Hematopoietic multipotent progenitor cell treated with erythropoietin and hydrocortisone succinate and interleukin-3 and kit ligand, for 15 days (in vitro differentiated cells): ENCODE results near the gene FBXW12.
"Not testable (repeated sequence)": the region's sequence is repeated elsewhere in the genome, so short reads cannot be mapped to it uniquely, and the experiment has no call there.

Experiments
- DNase-seq: peaks from one replicate; pipeline ENCODE4 v3.0.0-alpha.2; 2015; ENCODE audit warnings: low spot score

The FBXW12 gene

GRCh38 chr3:48371651-48372376 is at the start of gene FBXW12:
Gene FBXW12 (plus strand): TSS chr3:48372219. CDS start chr3:48372768, 549 bp downstream.
- DNase-seq, result no peak

GRCh38 chr3:48331706-48332435 is 40.1 kb upstream of the FBXW12 start:
- not testable (repeated sequence) for DNase-seq

GRCh38 chr3:48333346-48334245 is 38.4 kb upstream of the FBXW12 start, which contains the start of gene SPINK8:
Gene SPINK8 (minus strand): TSS chr3:48333661. CDS start chr3:48328341, 5,320 bp downstream.
- not testable (repeated sequence) for DNase-seq

- DNase-seq, result no peak
Observed at GRCh38 chr3:48334605-48335004, 37.4 kb upstream of the FBXW12 start.

GRCh38 chr3:48335286-48335685 is 36.7 kb upstream of the FBXW12 start:
- not testable (repeated sequence) for DNase-seq

- DNase-seq, result not testable (repeated sequence)
Observed at GRCh38 chr3:48337536-48337935, 34.5 kb upstream of the FBXW12 start.

GRCh38 chr3:48338635-48339034 is 33.4 kb upstream of the FBXW12 start:
- DNase-seq, result no peak

- no peak for DNase-seq
Observed at GRCh38 chr3:48343432-48343831, 28.6 kb upstream of the FBXW12 start.

- no peak for DNase-seq
Observed at GRCh38 chr3:48344867-48345507, 27.0 kb upstream of the FBXW12 start.

- DNase-seq, result no peak
Observed at GRCh38 chr3:48345946-48346572, 26.0 kb upstream of the FBXW12 start.

GRCh38 chr3:48347500-48347899 is 24.5 kb upstream of the FBXW12 start:
- no peak for DNase-seq

- no peak for DNase-seq
Observed at GRCh38 chr3:48352546-48352945, 19.5 kb upstream of the FBXW12 start.

- DNase-seq, result no peak
Observed at GRCh38 chr3:48353987-48354386, 18.0 kb upstream of the FBXW12 start.

GRCh38 chr3:48356419-48356818 is 15.6 kb upstream of the FBXW12 start:
- DNase-seq, result no peak

GRCh38 chr3:48361928-48362327 is 10.1 kb upstream of the FBXW12 start:
- DNase-seq, result no peak

- no peak for DNase-seq
Observed at GRCh38 chr3:48364840-48365239, 7.2 kb upstream of the FBXW12 start.

- DNase-seq, result no peak
Observed at GRCh38 chr3:48367201-48367600, 4.8 kb upstream of the FBXW12 start.

GRCh38 chr3:48369693-48370332 is 2.2 kb upstream of the FBXW12 start:
- no peak for DNase-seq

GRCh38 chr3:48370333-48370713 is 1.7 kb upstream of the FBXW12 start:
- no peak for DNase-seq

GRCh38 chr3:48372377-48372770 is 355 bp downstream of the FBXW12 start:
- no peak for DNase-seq
